Stimulated activated effector memory CD8-positive, alpha-beta T cell treated with anti-CD3 and anti-CD28 coated beads, Interleukin-12 subunit alpha, Interleukin-12 subunit beta, amount 100 ng/mL, for 72 hours (primary cell): ENCODE results near the gene SERPINA12.

Experiments
- ATAC-seq: fragments of 150-1000 bp; cut with Tn5 transposase; 2 replicates; pipeline ENCODE4 v1.10.0; 2021
- DNase-seq, 2 donors: peaks; one replicate each; pipeline ENCODE4 v3.0.0; 2021 to 2022; ENCODE audit warnings: low spot score in 2 of 2
- H3K27ac Mint-ChIP-seq: one replicate; pipeline ENCODE4 v1.8.0; 2022; ENCODE audit warnings: mild to moderate bottlenecking, mixed read lengths
- H3K36me3 Mint-ChIP-seq: one replicate; pipeline ENCODE4 v1.8.0; 2022; ENCODE audit warnings: mild to moderate bottlenecking, mixed read lengths
- H3K4me1 Mint-ChIP-seq: one replicate; pipeline ENCODE4 v1.8.0; 2022; ENCODE audit warnings: mixed read lengths
- H3K4me3 Mint-ChIP-seq: one replicate; pipeline ENCODE4 v1.8.0; 2022; ENCODE audit warnings: mild to moderate bottlenecking, mixed read lengths
- H3K9me3 Mint-ChIP-seq: one replicate; pipeline ENCODE4 v1.8.0; 2022; ENCODE audit warnings: mixed read lengths

SERPINA12 gene

GRCh38 chr14:94509356-94509755 is at the start of gene SERPINA12:
Gene SERPINA12 (minus strand): TSS chr14:94509469. CDS start chr14:94498397, 11,072 bp downstream.
- H3K27ac Mint-ChIP-seq, result no peak within 1 kb of the TSS
- no peaks in the 10 kb centered on the region for H3K9me3 Mint-ChIP-seq
- DNase-seq, result no peak
- no peak within 1 kb of the TSS for H3K4me3 Mint-ChIP-seq
- no peaks in the 10 kb centered on the region for H3K4me1 Mint-ChIP-seq
- ATAC-seq, result peak; percentile 12
- H3K36me3 Mint-ChIP-seq, result no peaks in the 10 kb centered on the region

GRCh38 chr14:94558842-94559241 is 49.6 kb upstream of the SERPINA12 start:
- Mint-ChIP-seq H3K27ac (no peak overlapping the region), H3K36me3 (no peaks in the 10 kb centered on the region), H3K4me3 (no peak overlapping the region), H3K4me1 (no peaks in the 10 kb centered on the region), H3K9me3 (peaks cover 9% of the 10 kb centered on the region)
- DNase-seq (no peak), ATAC-seq (no peak)

DNA sequence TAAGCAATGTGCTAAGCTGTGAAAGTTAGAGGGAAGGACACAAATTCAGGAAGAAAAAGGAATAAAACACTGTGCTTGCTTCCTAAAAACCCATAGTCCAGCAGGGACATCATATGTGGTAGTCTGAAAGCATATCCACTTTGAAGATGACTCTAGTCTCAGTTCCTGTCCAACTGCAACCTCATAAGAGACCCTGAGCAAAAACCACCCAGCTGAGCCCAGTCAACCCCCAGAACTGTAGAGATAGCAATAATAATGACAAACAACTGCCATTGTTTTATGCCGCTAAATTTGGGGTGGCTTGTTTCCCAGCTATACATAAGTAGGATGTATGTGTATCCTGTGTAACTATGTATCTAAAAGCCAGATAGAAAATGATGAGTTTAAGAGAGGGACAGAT is 48.1 kb upstream of the SERPINA12 start:
- DNase-seq, result no peak
- H3K4me1 Mint-ChIP-seq, result no peaks in the 10 kb centered on the region
- H3K9me3 Mint-ChIP-seq, result peaks cover 9% of the 10 kb centered on the region
- no peaks in the 10 kb centered on the region for H3K36me3 Mint-ChIP-seq
- no peak overlapping the region for H3K27ac Mint-ChIP-seq
- no peak for ATAC-seq
- H3K4me3 Mint-ChIP-seq, result no peak overlapping the region

DNA sequence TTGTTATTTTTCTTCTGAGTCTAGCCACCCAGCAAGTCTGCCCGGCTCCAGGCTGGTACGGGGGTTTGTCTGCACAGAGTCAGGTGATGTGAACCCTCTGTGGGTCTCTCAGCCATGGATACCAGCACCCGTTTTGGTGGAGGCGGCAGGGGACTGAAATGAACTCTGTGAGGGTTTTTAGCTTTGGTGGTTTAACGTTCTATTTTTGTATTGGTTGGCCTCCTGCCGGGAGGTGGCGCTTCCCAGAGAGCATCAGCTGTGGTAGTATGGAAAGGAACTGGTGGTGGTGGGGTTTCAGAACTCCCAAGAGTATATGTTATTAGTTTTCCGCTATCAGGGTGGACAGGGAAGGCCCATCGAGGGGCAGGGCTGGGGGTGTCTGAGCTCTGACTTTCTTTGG is 46.7 kb upstream of the SERPINA12 start:
- H3K27ac Mint-ChIP-seq, result no peak overlapping the region
- DNase-seq, result no peak
- no peak for ATAC-seq
- H3K4me1 Mint-ChIP-seq, result no peaks in the 10 kb centered on the region
- H3K4me3 Mint-ChIP-seq, result no peak overlapping the region
- H3K9me3 Mint-ChIP-seq, result peaks cover 9% of the 10 kb centered on the region
- no peaks in the 10 kb centered on the region for H3K36me3 Mint-ChIP-seq

GRCh38 chr14:94550041-94550440 is 40.8 kb upstream of the SERPINA12 start:
- no peak for DNase-seq
- no peak for ATAC-seq
- Mint-ChIP-seq H3K9me3 (no peaks in the 10 kb centered on the region), H3K4me1 (no peaks in the 10 kb centered on the region), H3K4me3 (no peak overlapping the region), H3K36me3 (no peaks in the 10 kb centered on the region), H3K27ac (no peak overlapping the region)

GRCh38 chr14:94548999-94549985 is 40.0 kb upstream of the SERPINA12 start:
- Mint-ChIP-seq H3K4me1 (no peaks in the 10 kb centered on the region), H3K9me3 (no peaks in the 10 kb centered on the region), H3K4me3 (no peak overlapping the region), H3K36me3 (no peaks in the 10 kb centered on the region), H3K27ac (no peak overlapping the region)
- ATAC-seq, result peak; percentile 69
- peak; percentile 50 to 82 for DNase-seq

GRCh38 chr14:94548131-94548998 is 39.1 kb upstream of the SERPINA12 start:
- DNase-seq (no peak), ATAC-seq (peak; percentile 38)
- H3K27ac Mint-ChIP-seq, result no peak overlapping the region
- H3K4me3 Mint-ChIP-seq, result no peak overlapping the region
- H3K9me3 Mint-ChIP-seq, result no peaks in the 10 kb centered on the region
- no peaks in the 10 kb centered on the region for H3K4me1 Mint-ChIP-seq
- H3K36me3 Mint-ChIP-seq, result no peaks in the 10 kb centered on the region

DNA sequence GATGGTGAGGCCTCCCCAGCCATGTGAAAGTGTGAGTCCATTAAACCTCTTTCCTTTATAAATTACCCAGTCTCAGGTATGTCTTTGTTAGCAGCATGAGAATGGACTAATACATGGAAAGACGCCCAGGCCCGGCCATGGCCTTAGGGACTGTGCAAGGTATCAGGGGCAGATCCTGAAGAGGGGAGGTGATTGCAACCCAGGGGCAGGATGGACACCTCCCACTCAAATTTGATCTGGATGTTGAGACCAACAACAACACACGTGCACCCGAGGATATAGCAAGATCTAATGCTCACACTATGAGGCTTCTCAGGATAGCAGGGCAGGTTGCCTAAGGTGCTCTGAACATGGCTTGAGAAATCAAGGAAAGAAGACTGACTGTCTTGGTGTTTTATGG is 38.5 kb upstream of the SERPINA12 start:
- H3K36me3 Mint-ChIP-seq, result no peaks in the 10 kb centered on the region
- no peak overlapping the region for H3K4me3 Mint-ChIP-seq
- no peaks in the 10 kb centered on the region for H3K9me3 Mint-ChIP-seq
- no peak for DNase-seq
- H3K4me1 Mint-ChIP-seq, result no peaks in the 10 kb centered on the region
- H3K27ac Mint-ChIP-seq, result no peak overlapping the region
- no peak for ATAC-seq

- Mint-ChIP-seq H3K4me3 (no peak overlapping the region), H3K36me3 (no peaks in the 10 kb centered on the region), H3K27ac (no peak overlapping the region), H3K4me1 (no peaks in the 10 kb centered on the region), H3K9me3 (no peaks in the 10 kb centered on the region)
- ATAC-seq (no peak), DNase-seq (no peak)
Measured at GRCh38 chr14:94547151-94547680, 37.9 kb upstream of the SERPINA12 start.

DNA sequence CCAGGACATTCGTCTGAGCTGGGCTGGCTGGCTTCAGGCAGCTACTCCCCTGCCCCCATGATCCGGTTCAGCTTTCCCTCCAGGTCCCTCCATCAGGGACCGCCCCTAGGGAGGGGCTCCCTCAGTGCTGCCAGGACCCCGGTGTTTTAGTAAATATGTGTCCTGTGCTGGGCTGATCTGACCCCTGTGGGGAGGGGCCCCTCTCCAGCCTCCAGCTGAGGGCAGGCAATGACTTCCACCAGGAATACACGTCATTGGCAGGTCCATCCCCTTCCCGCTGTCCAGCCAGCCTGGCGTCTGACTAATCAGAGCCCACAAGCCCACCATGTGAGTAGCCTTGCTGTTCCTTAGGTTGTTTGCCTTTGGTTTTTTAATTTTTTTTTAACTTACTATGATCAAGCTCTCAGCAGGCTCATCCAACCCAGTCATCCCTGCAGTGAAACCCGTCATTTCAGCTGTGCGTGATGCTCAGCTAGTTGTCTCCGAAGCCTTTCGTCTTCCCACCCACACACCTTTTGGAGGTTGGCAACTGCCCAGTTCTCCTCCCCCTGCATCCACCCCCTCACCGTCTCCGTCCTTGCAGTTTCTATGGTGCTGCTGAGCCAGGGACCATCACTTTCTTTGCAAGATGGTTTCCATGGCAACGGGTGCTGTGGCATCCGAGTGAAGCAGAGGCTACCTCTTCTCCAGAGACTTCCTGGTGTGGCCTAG is 36.0 kb upstream of the SERPINA12 start:
- ATAC-seq (no peak), DNase-seq (no peak)
- Mint-ChIP-seq H3K4me3 (no peak overlapping the region), H3K9me3 (no peaks in the 10 kb centered on the region), H3K4me1 (peaks cover 5% of the 10 kb centered on the region), H3K27ac (no peak overlapping the region), H3K36me3 (no peaks in the 10 kb centered on the region)

- DNase-seq (no peak), ATAC-seq (no peak)
- H3K27ac Mint-ChIP-seq, result no peak overlapping the region
- H3K9me3 Mint-ChIP-seq, result no peaks in the 10 kb centered on the region
- H3K4me3 Mint-ChIP-seq, result no peak overlapping the region
- H3K36me3 Mint-ChIP-seq, result no peaks in the 10 kb centered on the region
- peaks cover 5% of the 10 kb centered on the region for H3K4me1 Mint-ChIP-seq
Measured at GRCh38 chr14:94544726-94545125, 35.5 kb upstream of the SERPINA12 start.

- Mint-ChIP-seq H3K27ac (no peak overlapping the region), H3K4me1 (peaks cover 5% of the 10 kb centered on the region), H3K36me3 (no peaks in the 10 kb centered on the region), H3K4me3 (no peak overlapping the region), H3K9me3 (no peaks in the 10 kb centered on the region)
- DNase-seq (no peak), ATAC-seq (no peak)
Measured at GRCh38 chr14:94543449-94544124, 34.3 kb upstream of the SERPINA12 start.

- DNase-seq (no peak), ATAC-seq (no peak)
- Mint-ChIP-seq H3K36me3 (no peaks in the 10 kb centered on the region), H3K27ac (no peak overlapping the region), H3K4me1 (peaks cover 5% of the 10 kb centered on the region), H3K9me3 (no peaks in the 10 kb centered on the region), H3K4me3 (no peak overlapping the region)
Measured at GRCh38 chr14:94542811-94543440, 33.7 kb upstream of the SERPINA12 start.

- Mint-ChIP-seq H3K4me3 (no peak overlapping the region), H3K4me1 (peaks cover 5% of the 10 kb centered on the region), H3K9me3 (no peaks in the 10 kb centered on the region), H3K36me3 (no peaks in the 10 kb centered on the region), H3K27ac (no peak overlapping the region)
- ATAC-seq (no peak), DNase-seq (no peak)
Measured at GRCh38 chr14:94542111-94542810, 33.0 kb upstream of the SERPINA12 start.
